GM08714 (cell line): ENCODE data around the gene TSPAN15.

ENCODE experiments used
- H3K4me3 ChIP-seq: fragments of 200-500 bp; sonication (Bioruptor generic); 2 replicates; pipeline ENCODE4 v1.5.1; 2014; ENCODE audit warnings: mild to moderate bottlenecking, low read length, inconsistent platforms
- ZNF274 ChIP-seq: IDR thresholded peaks from 2 replicates; pipeline ENCODE4 v1.6.1; 2012; ENCODE audit warnings: mild to moderate bottlenecking, low read depth, low read length

Gene TSPAN15

DNA sequence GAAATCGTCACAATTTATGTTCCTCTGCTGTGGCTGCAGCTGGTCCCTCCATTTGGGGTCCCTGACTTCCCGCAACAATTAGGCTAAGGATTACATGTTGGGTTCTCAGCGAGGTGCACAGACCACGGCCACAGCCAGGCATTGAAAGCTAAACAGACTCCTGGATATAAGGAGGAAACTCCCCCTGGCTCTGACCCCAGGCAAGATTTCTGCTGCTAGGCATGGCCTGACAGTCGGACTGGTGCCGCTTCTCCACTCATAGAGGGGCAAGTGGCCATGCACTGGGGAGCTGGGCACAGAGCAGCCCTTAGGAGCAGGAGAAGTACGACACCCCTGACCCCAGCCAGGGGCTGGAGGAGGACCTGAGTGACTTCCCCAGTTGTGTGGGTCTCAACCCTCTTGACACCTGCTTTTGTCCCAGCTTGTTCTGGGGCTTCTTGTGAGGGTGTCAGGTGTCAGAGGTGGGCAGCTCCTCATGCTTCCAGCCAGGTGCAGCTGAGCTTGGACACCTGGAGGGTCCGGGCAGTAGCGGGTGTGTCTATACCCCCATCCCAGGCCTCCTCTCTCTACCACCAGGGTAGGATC lies 38.3 kb downstream of the TSPAN15 start:
- TF ChIP-seq ZNF274 = no peak
- H3K4me3 ChIP-seq = no peak overlapping the region

- no peak for TF ChIP-seq ZNF274
- no peak overlapping the region for H3K4me3 ChIP-seq
These were observed 39.6 kb downstream of the TSPAN15 start for GRCh38 chr10:69490876-69491275.

- TF ChIP-seq ZNF274 = no peak
- no peak overlapping the region for H3K4me3 ChIP-seq
These were observed 40.3 kb downstream of the TSPAN15 start for GRCh38 chr10:69491611-69492010.

GRCh38 chr10:69492091-69492745 lies 41.0 kb downstream of the TSPAN15 start:
- no peak for TF ChIP-seq ZNF274
- no peak overlapping the region for H3K4me3 ChIP-seq

DNA sequence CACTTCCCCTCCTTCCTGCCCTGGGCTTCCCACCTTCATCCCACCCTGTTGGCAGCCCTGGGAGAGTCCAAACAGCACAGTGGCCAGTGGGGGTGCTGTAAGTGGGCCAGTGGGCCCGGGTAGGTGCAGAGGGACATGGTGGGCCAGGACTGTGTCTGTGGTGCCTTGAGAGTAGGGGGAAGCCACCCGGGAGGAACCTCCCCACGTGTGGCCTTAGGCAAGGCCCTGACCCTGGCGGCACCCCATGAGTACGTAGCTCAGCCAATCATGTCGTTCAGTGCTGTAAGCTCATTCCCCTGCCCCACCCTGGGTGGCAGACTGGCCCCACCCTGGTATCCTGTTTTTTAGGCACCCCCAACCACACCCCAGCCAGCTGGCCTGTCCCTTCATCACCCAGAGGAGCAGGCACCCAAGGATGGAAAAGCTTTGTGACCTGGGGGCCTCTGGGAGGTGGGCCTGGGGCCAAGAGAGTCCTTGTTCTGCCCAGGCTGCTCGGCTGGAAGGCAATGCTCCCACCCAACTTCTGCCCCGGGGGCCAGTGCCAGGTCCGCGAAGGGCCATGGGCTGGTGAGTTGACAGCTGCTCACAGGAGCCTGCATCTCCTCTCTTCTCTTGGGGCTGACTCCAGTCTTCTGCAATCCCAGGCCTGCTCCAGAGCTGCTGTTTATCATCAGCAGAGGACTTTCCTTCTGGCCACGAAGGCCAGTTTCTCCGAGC lies 41.6 kb downstream of the TSPAN15 start:
- H3K4me3 ChIP-seq = no peak overlapping the region
- TF ChIP-seq ZNF274 = no peak

- H3K4me3 ChIP-seq = no peak overlapping the region
- TF ChIP-seq ZNF274 = no peak
These were observed 43.6 kb downstream of the TSPAN15 start for GRCh38 chr10:69494626-69495558.

DNA sequence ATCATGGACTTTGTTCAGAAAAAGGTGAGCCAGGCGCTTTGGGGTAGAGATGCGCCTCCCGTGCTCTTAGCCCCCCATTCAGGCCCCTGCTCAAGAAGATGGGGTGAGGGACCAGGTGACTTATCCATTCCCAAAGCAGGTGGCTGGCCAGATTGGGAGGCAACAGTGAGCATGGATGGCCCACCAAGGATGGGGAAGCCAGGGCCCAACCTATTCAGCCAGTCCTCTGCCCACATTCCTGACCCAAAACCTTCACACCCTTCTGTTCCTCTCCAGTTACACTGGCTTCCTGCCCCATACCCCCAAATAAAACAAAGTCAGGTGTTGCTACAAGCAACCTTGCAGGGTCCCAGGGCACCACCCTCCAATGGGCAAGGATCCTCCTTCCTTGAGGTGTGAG lies 44.4 kb downstream of the TSPAN15 start:
- no peak for TF ChIP-seq ZNF274
- no peak overlapping the region for H3K4me3 ChIP-seq

- no peak for TF ChIP-seq ZNF274
- H3K4me3 ChIP-seq = no peak overlapping the region
These were observed 45.3 kb downstream of the TSPAN15 start for GRCh38 chr10:69496352-69497230.

- no peak overlapping the region for H3K4me3 ChIP-seq
- TF ChIP-seq ZNF274 = no peak
These were observed 45.9 kb downstream of the TSPAN15 start for GRCh38 chr10:69497231-69497561.

GRCh38 chr10:69497611-69498390 lies 46.5 kb downstream of the TSPAN15 start:
- TF ChIP-seq ZNF274 = no peak
- no peak overlapping the region for H3K4me3 ChIP-seq

- no peak for TF ChIP-seq ZNF274
- H3K4me3 ChIP-seq = no peak overlapping the region
These were observed 47.6 kb downstream of the TSPAN15 start for GRCh38 chr10:69498711-69499471.

DNA sequence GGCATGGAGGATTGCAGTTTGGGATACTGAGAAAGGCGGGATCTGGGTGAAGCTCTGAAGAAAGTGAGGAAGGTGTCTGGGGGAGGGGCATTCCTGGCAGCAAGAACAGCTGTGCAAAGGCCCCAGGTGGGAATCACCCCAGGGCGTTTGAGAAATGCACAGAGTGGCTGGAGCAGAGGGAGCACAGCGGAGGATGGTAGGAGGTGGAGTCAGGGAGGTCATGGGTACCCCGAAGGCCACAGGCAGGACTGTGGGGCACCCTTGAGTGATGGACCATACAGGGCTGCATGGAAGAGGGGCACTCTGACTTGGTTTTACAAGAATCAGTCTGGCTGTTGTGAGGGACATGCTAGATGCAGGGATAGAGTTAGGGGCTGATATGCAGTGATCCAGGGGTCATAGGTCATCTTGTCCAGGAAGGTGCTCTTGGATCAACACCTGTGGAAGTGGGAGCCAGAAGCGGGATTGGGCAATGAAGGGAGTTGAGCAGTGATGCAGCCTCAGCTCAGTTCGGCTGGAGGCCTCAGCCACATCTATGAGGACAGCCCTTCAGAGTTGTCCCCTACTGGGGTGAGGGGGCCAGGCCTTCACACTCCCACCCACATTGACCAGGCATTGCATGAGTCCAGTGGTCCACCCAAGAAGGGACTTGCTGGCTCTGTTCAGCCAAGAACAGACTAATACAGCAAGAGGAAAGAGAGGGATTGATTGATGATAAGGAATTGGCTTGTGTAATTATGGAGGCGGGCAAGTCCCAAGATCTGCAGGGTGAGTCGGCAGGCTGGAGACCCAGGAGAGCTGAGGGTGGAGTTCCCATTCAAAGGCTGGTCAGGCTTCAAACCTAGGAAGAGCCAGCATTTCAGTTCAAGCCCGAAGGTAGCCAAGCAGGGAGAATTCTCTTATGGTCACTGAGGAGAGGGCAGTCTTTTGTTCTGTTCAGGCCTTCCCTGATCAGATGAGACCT lies 48.7 kb downstream of the TSPAN15 start:
- TF ChIP-seq ZNF274 = no peak
- H3K4me3 ChIP-seq = no peak overlapping the region
